GM12878 (cell line): Measurements from ENCODE around the gene EPB41L2. TPM values are rescaled to one million over a fixed set of nuclear protein-coding genes. Genes with fewer than 3 reads are reported as not detected.

Experiments
- ATAC-seq: fragments of 200-7000 bp; cut with Tn5 transposase; 3 replicates; pipeline ENCODE4 v1.9.1; 2020; ENCODE audit warnings: mild to moderate bottlenecking, moderate library complexity
- BruUV-seq: library from RNA; stranded (reverse); fragments of 400-500 nt; replicated peaks from 2 replicates; lab custom pipeline; 2021; lab: Mats Ljungman, UMichigan
- CTCF ChIA-PET: fragments of 300-600 bp; sonication (Branson Sonifier 250); formaldehyde crosslinking; extraction: SDS; loops from one replicate; lab custom pipeline; 2021; ENCODE audit warnings: inconsistent platforms; lab: Yijun Ruan, JAX
- POLR2A ChIA-PET: fragments of 350-600 bp; formaldehyde crosslinking; extraction: SDS; loops from one replicate; lab custom pipeline; 2021; ENCODE audit warnings: inconsistent platforms; lab: Charles Lee
- RAD21 ChIA-PET: fragments of 300-600 bp; sonication (Branson Sonifier 250); formaldehyde crosslinking; loops from one replicate; lab custom pipeline; 2023; ENCODE audit warnings: antibody characterized with exemption; ENCODE audit not compliant: unreplicated experiment; lab: Charles Lee
- SMC1A ChIA-PET: fragments of 300-600 bp; sonication (Branson Sonifier 250); formaldehyde crosslinking; loops from one replicate; lab custom pipeline; 2023; ENCODE audit not compliant: unreplicated experiment, uncharacterized antibody; lab: Charles Lee
- DNase-seq: peaks from one replicate; pipeline ENCODE4 v3.0.0-alpha.2; 2011; ENCODE audit warnings: low read depth, low spot score
- FAIRE-seq: peaks from 3 replicates; lab custom pipeline; 2011; peaks lifted over from hg19 to GRCh38; lab: Jason Lieb, UNC
- H2AFZ ChIP-seq: 2 replicates; pipeline ENCODE4 v1.6.0; 2011; ENCODE audit warnings: low read depth, low read length, control low read depth; ENCODE audit not compliant: control insufficient read depth
- H3K27ac ChIP-seq: 2 replicates; pipeline ENCODE4 v1.5.1; 2011; ENCODE audit warnings: control low read depth; ENCODE audit not compliant: control insufficient read depth, insufficient read depth
- H3K27me3 ChIP-seq, 2 experiments: replicated peaks in 1 of 2; 2 replicates each; pipeline versions ENCODE4 v1.6.0 to v1.6.1; 2011; ENCODE audit warnings: low read length in 1 of 2; ENCODE audit not compliant: control insufficient read depth in 2 of 2, insufficient read depth in 2 of 2
- H3K36me3 ChIP-seq, 2 experiments: 2 replicates each; pipeline ENCODE4 v1.5.1; 2011; ENCODE audit warnings: low read length in 1 of 2; ENCODE audit not compliant: control insufficient read depth in 2 of 2, insufficient read depth in 2 of 2
- H3K4me1 ChIP-seq: 2 replicates; pipeline ENCODE4 v1.6.1; 2011; ENCODE audit warnings: mild to moderate bottlenecking, low read length, moderate library complexity, mixed read lengths; ENCODE audit not compliant: control insufficient read depth, insufficient read depth
- H3K4me2 ChIP-seq: 2 replicates; pipeline ENCODE4 v1.6.0; 2011; ENCODE audit warnings: control low read depth; ENCODE audit not compliant: control insufficient read depth, insufficient read depth
- H3K4me3 ChIP-seq: fragments of 200-600 bp; sonication (generic); 2 replicates; pipeline ENCODE4 v1.5.1; 2016
- H3K79me2 ChIP-seq: 2 replicates; pipeline ENCODE4 v1.6.0; 2011; ENCODE audit warnings: low read length; ENCODE audit not compliant: control insufficient read depth, insufficient read depth
- H3K9ac ChIP-seq: 2 replicates; pipeline ENCODE4 v1.8.0; 2011; ENCODE audit warnings: low read length, control low read depth, mixed read lengths; ENCODE audit not compliant: control insufficient read depth, insufficient read depth
- H3K9me3 ChIP-seq: replicated peaks from 3 replicates; pipeline ENCODE4 v1.5.1; 2011; ENCODE audit warnings: mild to moderate bottlenecking, low read length; ENCODE audit not compliant: control insufficient read depth, insufficient read depth
- H4K20me1 ChIP-seq: 2 replicates; pipeline ENCODE4 v1.6.0; 2011; ENCODE audit not compliant: control insufficient read depth, insufficient read depth
- CBX3 ChIP-seq: fragments of 200-600 bp; sonication (generic); IDR thresholded peaks from 2 replicates; pipeline ENCODE4 v1.6.1; 2016; ENCODE audit warnings: low read depth, borderline replicate concordance
- CHD2 ChIP-seq: IDR thresholded peaks from 2 replicates; pipeline ENCODE4 v1.6.1; 2011; ENCODE audit warnings: low read depth, low read length, improper control_type of control experiment, borderline replicate concordance
- IKZF2 ChIP-seq, 2 experiments: fragments of 450-650 bp; IDR thresholded peaks; 2 replicates each; pipeline ENCODE4 v1.6.1; 2017; ENCODE audit warnings: mild to moderate bottlenecking in 2 of 2, moderate library complexity in 2 of 2
- IRF4 ChIP-seq: IDR thresholded peaks from 2 replicates; pipeline ENCODE4 v1.6.1; 2011; ENCODE audit warnings: low read depth, low read length
- MAX ChIP-seq: IDR thresholded peaks from 2 replicates; pipeline ENCODE4 v1.6.1; 2012; ENCODE audit warnings: low read depth, low read length, improper control_type of control experiment
- RUNX3 ChIP-seq: IDR thresholded peaks from 2 replicates; pipeline ENCODE4 v1.6.1; 2012; ENCODE audit warnings: low read length, inconsistent platforms
- SMC3 ChIP-seq: IDR thresholded peaks from 2 replicates; pipeline ENCODE4 v1.6.1; 2011; ENCODE audit warnings: low read length, improper control_type of control experiment, borderline replicate concordance
- STAT1 ChIP-seq: fragments of 450-650 bp; conservative IDR thresholded peaks from 2 replicates; pipeline ENCODE4 v1.6.1; 2014; ENCODE audit warnings: antibody characterized with exemption, mild to moderate bottlenecking
- WGBS: methylation state at CpG from one replicate; pipeline ENCODE4 v1.1.6; 2016; ENCODE audit warnings: low lambda C conversion rate; ENCODE audit not compliant: insufficient replicate concordance, insufficient coverage; ENCODE audit errors: missing lambda C conversion rate; 5-methylcytosine and 5-hydroxymethylcytosine counted together
- in situ Hi-C: fragments of 300-500 bp; cut with MboI; formaldehyde crosslinking; loops from 9 replicates; pipeline ENCODE4 v1.14.3; 2018; ENCODE audit warnings: mixed read lengths
- intact Hi-C: fragments of 100-400 bp; cut with micrococcal nuclease; formaldehyde crosslinking; loops from one replicate; pipeline ENCODE4 v1.14.2; 2022; ENCODE audit not compliant: unreplicated experiment
- polyA plus RNA-seq, 11 experiments: library from polyadenylated mRNA; depleted of rRNA in 4 of 11; unstranded in 6 of 11; stranded (reverse) in 5 of 11; fragments of >200 nt; fragmentation: Nextera tagmentation in 4 of 11; fragmentation: Illumina TruSeq in 1 of 11; extraction: Ambion mirVana in 4 of 11; extraction: Trizol in 1 of 11; gene quantifications; 1 replicate in 1 of 11; 2 replicates in 10 of 11; pipeline versions ENCODE4 v1.2.1 to v1.2.3, GENCODE V29; 2011 to 2016; ENCODE audit warnings: inconsistent platforms in 2 of 11, missing spikeins in 2 of 11, low read depth in 1 of 11
- total RNA-seq, 4 experiments: library from RNA; depleted of rRNA in 3 of 4; stranded (reverse); fragments of >200 nt in 3 of 4; fragmentation: Illumina TruSeq in 1 of 4; extraction: Trizol in 1 of 4; gene quantifications; 2 replicates each; pipeline versions ENCODE4 v1.2.1 to v1.2.3, GENCODE V29; 2013 to 2021

The EPB41L2 gene
- total and polyA plus RNA-seq, 10 of the 15 experiments (the other 5 are each of a cell fraction or from before 2014, with no cell fraction given) = 7.4 to 41.6 (median 19.0) TPM

- no peaks in the 10 kb centered on the region for H4K20me1 ChIP-seq
- H3K4me1 ChIP-seq = no peaks in the 10 kb centered on the region
- H2AFZ ChIP-seq = no peak overlapping the region
- no peak overlapping the region for H3K9ac ChIP-seq
- ChIA-PET POLR2A (no interaction called here), CTCF (no interaction called here), RAD21 (no interaction called here), SMC1A (interaction anchor here (0.9 to 1.7 kb wide), 3 partner anchors 9 to 88 kb away, joined by 3 to 4 read pairs (median 3); no protein-coding TSS in a partner anchor)
- intact Hi-C loops = no loop called here
- H3K79me2 ChIP-seq = no peaks in the 10 kb centered on the region
- no peak overlapping the region for H3K4me2 ChIP-seq
- H3K4me3 ChIP-seq = no peak overlapping the region
- no peak for ATAC-seq
- in situ Hi-C loops = no loop called here
- no peak for FAIRE-seq
- H3K9me3 ChIP-seq = no peaks in the 10 kb centered on the region
- no TSS peak for BruUV-seq
- H3K36me3 ChIP-seq = no peaks in the 10 kb centered on the region
- no peaks in the 10 kb centered on the region for H3K27me3 ChIP-seq
- TF ChIP-seq RUNX3 = no peak
- no peak for TF ChIP-seq MAX
- TF ChIP-seq IRF4 = no peak
- TF ChIP-seq CHD2 = no peak
- TF ChIP-seq STAT1 = no peak
- no peak for TF ChIP-seq IKZF2 (IDR thresholded peaks at IDR 0.05)
- no peak for TF ChIP-seq SMC3
- TF ChIP-seq CBX3 = no peak
- 0% methylated on average over 1 of the region's 1 CpG for WGBS
- H3K27ac ChIP-seq = no peak overlapping the region
- no peak for DNase-seq
Measured at GRCh38 chr6:130794010-130794697, 268.9 kb downstream of the EPB41L2 start.

Other genes with a start within 250 kb of the EPB41L2 start
- gene SMLR1, start 235.8 kb downstream of the EPB41L2 start, total RNA-seq (2014; rRNA removed) = not detected in 2 replicates
- not detected in 2 replicates for gene SMLR1, start 235.8 kb downstream of the EPB41L2 start, total RNA-seq (2014; rRNA removed; fragmentation: Illumina TruSeq; extraction: Trizol)
- gene SMLR1, start 235.8 kb downstream of the EPB41L2 start, total RNA-seq (2021) = 0.08 and 0.10 TPM in 2 replicates
- not detected in 2 replicates for gene SMLR1, start 235.8 kb downstream of the EPB41L2 start, polyA plus RNA-seq (2011; rRNA removed)
- gene SMLR1, start 235.8 kb downstream of the EPB41L2 start, polyA plus RNA-seq (2014; fragmentation: Illumina TruSeq; extraction: Trizol) = not detected in 2 replicates
- not detected for gene SMLR1, start 235.8 kb downstream of the EPB41L2 start, polyA plus RNA-seq (2014; fragmentation: Nextera tagmentation; extraction: Ambion mirVana)
- not detected in 2 replicates for gene SMLR1, start 235.8 kb downstream of the EPB41L2 start, polyA plus RNA-seq (2014; rRNA removed)
- gene SMLR1, start 235.8 kb downstream of the EPB41L2 start, polyA plus RNA-seq (2016; fragmentation: Nextera tagmentation; extraction: Ambion mirVana) = not detected
- 0.06 and 0.22 TPM in 2 replicates for gene AKAP7, start 72.2 kb upstream of the EPB41L2 start, total RNA-seq (2014; rRNA removed)
- 0.37 and 0.58 TPM in 2 replicates for gene AKAP7, start 72.2 kb upstream of the EPB41L2 start, total RNA-seq (2014; rRNA removed; fragmentation: Illumina TruSeq; extraction: Trizol)
- 0.21 and 0.33 TPM in 2 replicates for gene AKAP7, start 72.2 kb upstream of the EPB41L2 start, total RNA-seq (2021)
- 0.12 and 0.40 TPM in 2 replicates for gene AKAP7, start 72.2 kb upstream of the EPB41L2 start, polyA plus RNA-seq (2011; rRNA removed)
- 0.28 and 1.1 TPM in 2 replicates for gene AKAP7, start 72.2 kb upstream of the EPB41L2 start, polyA plus RNA-seq (2014; fragmentation: Illumina TruSeq; extraction: Trizol)
- gene AKAP7, start 72.2 kb upstream of the EPB41L2 start, polyA plus RNA-seq (2014; fragmentation: Nextera tagmentation; extraction: Ambion mirVana) = under 1 TPM; 0.32 to 0.38 TPM
- gene AKAP7, start 72.2 kb upstream of the EPB41L2 start, polyA plus RNA-seq (2014; rRNA removed) = 0.20 and 0.28 TPM in 2 replicates
- under 1 TPM in 1 of 2 experiments, not detected in 1; 0.21 TPM for gene AKAP7, start 72.2 kb upstream of the EPB41L2 start, polyA plus RNA-seq (2016; fragmentation: Nextera tagmentation; extraction: Ambion mirVana)